ENCODE data around the gene SPR. TPM values are rescaled to one million over a fixed set of nuclear protein-coding genes. Genes with fewer than 3 reads are reported as not detected.

SPR gene
- 6.2 and 7.1 TPM in 2 replicates for total RNA-seq
- long read RNA-seq, partial matches to known transcripts, result 0 of 1 reads
- long read RNA-seq, other reads (novel, unspliced or antisense), result 0 of 1 reads

GRCh38 chr2:72887032-72887739 is at the start of gene SPR:
TSS of gene SPR (plus strand) at chr2:72887408. CDS start at chr2:72887433, 25 bp downstream.
- Mint-ChIP-seq H3K36me3 (ENCODE audit: unreplicated experiment) (peaks cover 4% of the 10 kb centered on the region), H3K4me1 (ENCODE audit: unreplicated experiment) (peaks cover 10% of the 10 kb centered on the region), H3K27me3 (ENCODE audit: unreplicated experiment) (peaks cover 19% of the 10 kb centered on the region), H3K9me3 (ENCODE audit: unreplicated experiment) (no peaks in the 10 kb centered on the region), H3K27ac (ENCODE audit: unreplicated experiment) (no peak within 1 kb of the TSS), H3K4me3 (ENCODE audit: unreplicated experiment) (peak within 1 kb of the TSS; percentile 73)
- DNase-seq (ENCODE audit: extremely low spot score, unreplicated experiment), result no peak
- TF ChIP-seq CTCF (IDR thresholded peaks at IDR 0.05), result no peak

GRCh38 chr2:72840066-72840465 is 47.1 kb upstream of the SPR start:
- DNase-seq (ENCODE audit: extremely low spot score, unreplicated experiment), result no peak
- no peak overlapping the region for H3K27ac Mint-ChIP-seq (ENCODE audit: unreplicated experiment)
- peaks cover 47% of the 10 kb centered on the region for H3K27me3 Mint-ChIP-seq (ENCODE audit: unreplicated experiment)
- no peak overlapping the region for H3K4me3 Mint-ChIP-seq (ENCODE audit: unreplicated experiment)
- no peaks in the 10 kb centered on the region for H3K4me1 Mint-ChIP-seq (ENCODE audit: unreplicated experiment)
- H3K9me3 Mint-ChIP-seq (ENCODE audit: unreplicated experiment), result no peaks in the 10 kb centered on the region
- TF ChIP-seq CTCF (IDR thresholded peaks at IDR 0.05), result no peak
- H3K36me3 Mint-ChIP-seq (ENCODE audit: unreplicated experiment), result no peaks in the 10 kb centered on the region

GRCh38 chr2:72841462-72842125 is 45.6 kb upstream of the SPR start:
- TF ChIP-seq CTCF (IDR thresholded peaks at IDR 0.05), result no peak
- Mint-ChIP-seq H3K9me3 (ENCODE audit: unreplicated experiment) (no peaks in the 10 kb centered on the region), H3K4me1 (ENCODE audit: unreplicated experiment) (no peaks in the 10 kb centered on the region), H3K4me3 (ENCODE audit: unreplicated experiment) (no peak overlapping the region), H3K36me3 (ENCODE audit: unreplicated experiment) (no peaks in the 10 kb centered on the region), H3K27ac (ENCODE audit: unreplicated experiment) (no peak overlapping the region), H3K27me3 (ENCODE audit: unreplicated experiment) (peaks cover 33% of the 10 kb centered on the region)
- DNase-seq (ENCODE audit: extremely low spot score, unreplicated experiment), result no peak

GRCh38 chr2:72843301-72843700 is 43.9 kb upstream of the SPR start:
- TF ChIP-seq CTCF (IDR thresholded peaks at IDR 0.05), result no peak
- Mint-ChIP-seq H3K27ac (ENCODE audit: unreplicated experiment) (no peak overlapping the region), H3K27me3 (ENCODE audit: unreplicated experiment) (peaks cover 33% of the 10 kb centered on the region)

More at GRCh38 chr2:72843301-72843700, 43.9 kb upstream of the SPR start:
- no peaks in the 10 kb centered on the region for H3K36me3 Mint-ChIP-seq (ENCODE audit: unreplicated experiment)
- no peak for DNase-seq (ENCODE audit: extremely low spot score, unreplicated experiment)
- no peak overlapping the region for H3K4me3 Mint-ChIP-seq (ENCODE audit: unreplicated experiment)
- H3K9me3 Mint-ChIP-seq (ENCODE audit: unreplicated experiment), result no peaks in the 10 kb centered on the region
- no peaks in the 10 kb centered on the region for H3K4me1 Mint-ChIP-seq (ENCODE audit: unreplicated experiment)
